Retinal pigment epithelial cell (primary cell): ENCODE measurements around the gene ALG1.

Experiments
- DNase-seq: peaks from one replicate; pipeline ENCODE4 v3.0.0-alpha.2; 2010; ENCODE audit warnings: low read depth
- H3K4me3 ChIP-seq: 2 replicates; pipeline ENCODE4 v1.5.1; 2011; ENCODE audit warnings: mild to moderate bottlenecking, low read length, control low read depth, moderate library complexity
- CTCF ChIP-seq: conservative IDR thresholded peaks from 2 replicates; pipeline ENCODE4 v1.5.1; 2011; ENCODE audit warnings: low read depth, low read length, control low read depth, inconsistent platforms

Gene ALG1

GRCh38 chr16:5034167-5034523 is 37.5 kb upstream of the ALG1 start:
- TF ChIP-seq CTCF, result no peak
- H3K4me3 ChIP-seq, result peak overlapping the region; percentile 76
- DNase-seq, result no peak

GRCh38 chr16:5035909-5036227 is 35.8 kb upstream of the ALG1 start:
- DNase-seq, result no peak
- no peak for TF ChIP-seq CTCF
- no peak overlapping the region for H3K4me3 ChIP-seq

DNA sequence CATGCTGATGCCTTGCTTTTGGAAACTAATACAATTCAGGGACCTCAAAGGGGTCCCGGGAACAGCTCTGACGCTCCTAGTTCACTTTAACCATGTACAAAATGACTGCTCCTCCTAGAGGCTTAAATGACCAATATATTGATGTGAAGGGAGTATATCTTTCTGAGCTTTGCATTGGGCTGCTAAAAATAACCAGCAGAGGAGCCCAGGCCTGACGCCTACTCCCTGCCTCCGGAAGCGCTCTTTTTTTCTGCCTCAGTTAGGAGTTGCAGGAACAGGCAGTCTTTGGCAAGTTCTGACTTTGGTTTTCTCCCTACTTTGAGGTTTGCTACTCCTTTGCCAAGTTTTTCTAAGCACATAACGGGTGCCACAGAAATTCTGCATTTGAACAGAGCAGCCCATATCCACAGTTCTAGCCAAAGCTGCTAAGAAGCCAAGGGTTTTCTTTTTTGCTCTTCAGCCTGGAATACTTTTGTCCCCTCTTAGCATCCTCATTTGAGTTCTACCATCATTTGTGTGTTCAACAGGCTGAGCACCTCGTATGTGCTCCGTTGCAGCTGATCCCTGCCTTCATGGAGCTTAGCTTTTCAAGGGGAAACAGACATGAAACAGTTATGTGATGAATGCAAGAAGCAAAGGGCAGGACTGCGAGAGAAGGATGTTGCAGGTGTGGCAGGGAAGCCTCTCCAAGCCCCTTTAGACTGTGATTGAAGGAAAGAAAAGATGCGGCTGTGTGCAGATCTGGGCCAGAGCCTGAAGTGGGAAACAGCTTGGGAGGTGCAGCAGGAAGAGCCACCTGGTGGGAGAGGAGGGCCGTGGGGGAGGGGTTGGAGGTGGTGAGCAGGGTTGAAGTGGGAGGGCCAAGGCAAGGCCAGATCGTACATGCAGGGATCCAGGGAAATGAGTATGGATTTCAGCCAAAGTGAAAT is 35.2 kb upstream of the ALG1 start:
- TF ChIP-seq CTCF, result no peak
- H3K4me3 ChIP-seq, result no peak overlapping the region
- no peak for DNase-seq

GRCh38 chr16:5040451-5040850 is 31.2 kb upstream of the ALG1 start:
- H3K4me3 ChIP-seq, result no peak overlapping the region
- DNase-seq, result no peak
- TF ChIP-seq CTCF, result no peak

DNA sequence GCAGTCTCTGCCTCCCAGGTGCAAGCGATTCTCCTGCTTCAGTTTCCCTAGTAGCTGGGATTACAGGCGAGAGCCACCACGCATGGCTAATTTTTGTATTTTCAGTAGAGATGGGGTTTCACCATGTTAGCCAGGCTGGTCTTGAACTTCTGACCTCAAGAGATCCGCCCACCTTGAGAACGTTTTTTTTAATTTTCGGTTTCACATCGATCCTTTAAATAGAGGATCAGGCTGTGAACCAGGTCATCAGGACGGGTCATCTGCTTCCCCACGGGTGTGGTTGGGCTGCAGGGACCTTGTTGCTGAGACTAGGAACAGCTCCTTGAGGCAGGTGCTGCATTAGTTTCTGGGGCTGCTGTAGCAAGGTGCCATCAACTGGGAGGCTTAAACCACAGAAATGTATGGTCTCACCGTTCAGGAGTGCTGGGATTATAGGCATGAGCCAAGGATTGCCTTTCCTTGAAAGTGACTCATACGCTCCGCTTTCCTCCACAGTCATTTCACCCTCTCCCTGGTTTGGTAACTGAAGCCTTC is 30.0 kb upstream of the ALG1 start:
- TF ChIP-seq CTCF, result no peak
- no peak overlapping the region for H3K4me3 ChIP-seq
- DNase-seq, result peak; percentile 69

GRCh38 chr16:5042574-5043171 is 29.0 kb upstream of the ALG1 start:
- peak; percentile 13 for TF ChIP-seq CTCF
- no peak overlapping the region for H3K4me3 ChIP-seq
- DNase-seq, result no peak
